8988T (cell line): ENCODE results near the gene GPC3.
"Not testable (repeated sequence)": the region's sequence is repeated elsewhere in the genome, so short reads cannot be mapped to it uniquely, and the experiment has no call there.

Experiments
- DNase-seq: peaks from one replicate; pipeline ENCODE4 v3.0.0; 2011

GPC3 gene

DNA sequence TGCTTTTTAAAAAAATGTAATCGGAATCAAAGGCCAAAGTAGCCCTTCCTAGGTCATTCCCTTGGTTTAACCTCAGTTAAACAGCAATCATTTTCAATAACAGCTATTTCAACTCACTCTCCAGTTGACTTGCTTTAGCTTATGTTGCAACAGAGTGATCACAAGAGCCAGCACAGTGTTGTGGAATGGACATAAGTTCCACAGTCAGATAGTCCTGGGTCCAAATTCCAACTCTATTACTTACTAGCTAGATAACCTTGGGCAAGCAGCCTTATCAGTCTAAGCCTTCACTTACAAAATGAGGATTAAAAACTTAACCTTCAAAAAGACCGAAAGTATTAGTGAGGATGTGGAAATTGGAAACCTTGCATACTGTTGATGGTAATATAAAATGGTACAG, 9.2 kb upstream of the GPC3 start:
- DNase-seq, result no peak

- DNase-seq, result no peak
Observed at GRCh38 chrX:133992882-133993281, 7.5 kb upstream of the GPC3 start.

DNA sequence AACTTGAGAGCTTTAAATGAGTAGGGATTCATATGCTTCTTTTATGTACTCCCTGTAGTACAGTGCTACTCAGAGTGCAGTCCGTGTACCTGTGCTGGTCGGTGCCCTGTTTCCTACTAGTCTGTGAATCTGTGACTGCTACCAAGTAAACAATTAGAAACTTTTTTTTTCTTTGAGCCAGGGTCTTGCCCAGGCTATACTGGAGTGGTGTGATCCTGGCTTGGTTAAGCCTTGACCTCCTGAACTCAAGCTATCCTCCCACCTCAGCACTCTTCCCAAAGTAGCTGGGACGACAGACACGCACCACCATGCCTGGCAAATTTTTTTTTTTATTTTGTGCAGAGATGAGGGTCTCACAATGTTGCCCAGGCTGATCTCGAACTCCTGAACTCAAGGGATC, 6.4 kb upstream of the GPC3 start:
- no peak for DNase-seq

DNA sequence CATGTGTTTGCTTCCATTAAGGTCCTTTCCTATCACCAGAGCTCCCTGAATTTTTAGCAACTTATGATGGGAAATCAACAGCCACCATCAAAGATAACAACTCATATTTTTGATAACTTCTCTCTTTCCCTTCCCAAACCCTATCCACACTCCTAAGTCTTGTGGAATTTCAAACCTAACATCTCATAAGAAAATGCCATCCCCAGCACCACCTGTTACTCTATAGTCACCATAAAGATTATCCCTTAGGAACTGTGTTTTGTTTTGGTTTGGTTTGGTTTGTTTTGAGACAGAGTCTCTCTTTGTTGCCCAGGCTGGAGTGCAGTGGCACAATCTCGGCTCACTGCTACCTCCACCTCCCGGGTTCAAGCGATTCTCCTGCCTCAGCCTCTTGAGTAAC, 5.7 kb upstream of the GPC3 start:
- DNase-seq, result not testable (repeated sequence)

- DNase-seq, result no peak
Observed at GRCh38 chrX:133989993-133990392, 4.6 kb upstream of the GPC3 start.

- no peak for DNase-seq
Observed at GRCh38 chrX:133989490-133989889, 4.1 kb upstream of the GPC3 start.

GRCh38 chrX:133988010-133988409, 2.6 kb upstream of the GPC3 start:
- DNase-seq, result no peak

DNA sequence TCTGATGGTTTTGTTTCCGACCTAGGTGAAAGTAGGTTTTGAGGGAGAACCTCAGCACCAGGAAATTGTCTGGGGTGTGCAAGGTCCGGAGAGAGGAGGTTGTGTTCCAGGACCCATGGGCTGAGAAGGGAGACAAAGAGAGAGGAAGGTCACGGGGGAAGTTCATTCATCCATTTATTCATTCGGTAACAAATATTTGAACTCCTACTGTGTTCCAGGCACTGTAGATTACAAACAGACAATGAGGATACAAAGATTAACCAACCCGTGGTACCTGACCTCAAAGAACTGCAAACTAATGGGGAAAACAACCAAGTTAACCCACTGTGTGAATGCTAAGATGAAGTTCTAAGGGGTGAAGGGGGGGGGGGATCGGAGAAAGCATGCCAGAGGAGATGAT, 1.8 kb upstream of the GPC3 start:
- DNase-seq, result no peak

DNA sequence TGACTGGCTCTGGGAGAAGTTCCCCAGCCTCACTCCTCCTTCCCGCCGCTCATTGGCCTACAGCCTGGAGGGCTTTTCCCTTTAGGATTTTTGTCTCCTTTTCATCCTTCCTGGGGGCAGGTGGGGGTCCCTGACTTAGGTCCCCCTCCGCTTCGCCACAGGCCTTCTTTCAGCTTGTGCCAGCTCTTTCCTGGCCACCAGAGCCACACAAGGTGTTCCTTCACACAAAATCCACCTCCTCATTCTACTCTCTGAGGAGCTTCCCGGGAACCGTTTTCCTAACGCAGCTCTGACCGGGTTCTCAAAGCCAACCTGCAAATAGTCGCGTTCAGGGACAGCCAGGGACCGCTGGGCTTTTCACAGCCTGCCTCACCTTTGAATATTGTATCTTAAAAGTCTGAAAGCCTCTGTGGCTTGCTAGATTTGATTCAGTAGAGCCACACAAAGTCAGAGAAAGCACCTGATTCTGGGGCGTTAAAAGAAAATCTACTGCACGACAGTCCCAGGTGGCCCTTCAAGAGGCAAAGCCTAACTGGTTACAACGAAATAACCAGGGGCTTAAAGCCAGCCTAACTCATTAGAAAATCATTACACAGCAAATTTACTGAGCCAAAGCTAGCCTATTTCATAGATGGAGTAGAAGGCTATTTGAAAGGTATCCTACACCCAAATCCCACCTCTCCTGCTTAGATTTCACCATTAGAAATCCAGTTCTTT, 731 bp upstream of the GPC3 start:
- DNase-seq, result no peak

DNA sequence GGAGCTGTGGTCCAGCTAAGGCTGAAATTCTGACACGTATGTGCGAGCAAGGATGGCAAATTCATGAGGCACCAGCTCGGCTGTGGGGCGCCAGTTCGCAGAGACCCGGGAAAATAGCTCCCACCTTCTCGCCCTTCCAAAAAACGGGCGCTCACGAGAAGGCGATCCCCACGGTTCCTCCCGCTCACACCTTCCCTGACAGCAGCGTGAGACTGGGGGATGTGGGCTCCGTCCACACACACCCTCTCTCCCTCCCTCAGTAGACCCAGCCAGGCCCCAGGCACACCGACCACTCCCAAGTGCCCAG, 584 bp downstream of the GPC3 start:
- no peak for DNase-seq

- DNase-seq, result no peak
Observed at GRCh38 chrX:133983974-133984845, 1.2 kb downstream of the GPC3 start.

DNA sequence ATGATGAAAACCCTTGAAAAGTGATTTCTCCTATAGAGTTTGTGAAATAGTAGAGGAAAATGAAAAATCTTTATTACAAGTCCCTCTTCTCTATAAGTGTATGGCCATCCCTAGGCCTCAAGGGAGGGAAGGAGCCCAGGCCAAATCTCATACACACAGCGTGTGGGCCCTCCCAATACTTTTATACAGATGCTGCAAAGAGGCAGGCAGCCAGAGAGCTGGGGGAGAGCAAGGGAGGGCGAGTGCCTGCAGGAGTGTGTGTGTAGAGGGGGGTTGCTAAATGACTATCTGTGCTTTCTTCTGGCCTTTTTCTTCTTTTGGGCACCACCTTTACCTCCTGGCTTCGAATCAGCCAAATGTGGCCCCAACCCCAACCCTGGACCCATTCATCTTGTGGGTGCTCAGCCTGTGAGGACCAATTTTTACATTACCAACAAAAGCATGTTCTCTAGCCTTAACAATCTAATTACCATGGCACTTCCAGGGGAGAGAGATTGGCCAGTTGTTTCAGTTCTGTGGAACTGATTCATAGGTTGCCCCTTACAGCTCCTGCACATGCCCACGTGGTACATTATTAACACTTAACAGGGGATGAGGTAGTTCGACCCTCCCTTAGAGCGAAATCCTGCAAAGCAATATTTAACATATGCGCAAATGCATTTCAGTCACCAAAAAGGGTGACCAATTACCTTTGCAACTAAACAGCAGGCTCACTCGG, 2.0 kb downstream of the GPC3 start:
- no peak for DNase-seq

- no peak for DNase-seq
Observed at GRCh38 chrX:133981924-133982323, 3.5 kb downstream of the GPC3 start.

GRCh38 chrX:133980832-133981588, 4.4 kb downstream of the GPC3 start:
- DNase-seq, result no peak

DNA sequence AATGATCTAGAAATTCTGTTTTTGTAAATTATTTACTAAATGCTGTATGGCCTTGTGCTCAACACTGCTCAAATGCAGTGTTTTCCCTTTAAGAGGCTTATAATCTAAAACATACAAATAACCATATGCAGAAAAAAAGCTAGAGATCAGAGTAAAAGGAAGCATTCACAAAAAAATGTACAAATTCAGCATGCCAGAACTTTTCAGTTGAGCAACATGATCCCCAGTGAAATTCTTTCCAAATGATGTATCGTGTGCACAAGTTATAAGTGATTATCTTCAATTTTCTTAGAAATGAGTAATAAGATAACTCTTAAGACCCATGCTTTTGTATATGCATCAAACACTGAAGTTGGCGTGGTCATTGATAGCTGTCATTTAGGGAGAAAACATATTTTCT, 5.0 kb downstream of the GPC3 start:
- no peak for DNase-seq

- DNase-seq, result no peak
Observed at GRCh38 chrX:133979641-133980230, 5.7 kb downstream of the GPC3 start.

DNA sequence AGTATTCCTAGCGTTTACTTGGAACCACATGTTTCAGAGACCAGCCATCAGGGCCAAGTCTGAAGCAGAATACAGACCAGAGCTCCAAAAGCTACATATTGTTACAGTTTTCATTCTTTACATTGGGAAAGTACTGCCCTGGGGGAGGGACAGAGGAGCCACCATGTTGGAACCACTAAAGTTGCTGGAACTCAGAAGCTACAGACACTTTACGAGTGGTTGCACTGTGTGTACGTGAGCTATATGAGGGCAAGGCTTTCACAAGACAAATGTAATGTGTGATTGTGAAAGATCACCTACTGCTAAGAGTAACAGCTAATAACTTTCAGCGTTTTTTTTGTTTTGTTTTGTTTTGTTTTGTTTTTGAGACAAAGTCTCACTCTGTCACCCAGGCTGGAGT, 11.7 kb downstream of the GPC3 start:
- DNase-seq, result no peak

- DNase-seq, result no peak
Observed at GRCh38 chrX:133972916-133973315, 12.5 kb downstream of the GPC3 start.

DNA sequence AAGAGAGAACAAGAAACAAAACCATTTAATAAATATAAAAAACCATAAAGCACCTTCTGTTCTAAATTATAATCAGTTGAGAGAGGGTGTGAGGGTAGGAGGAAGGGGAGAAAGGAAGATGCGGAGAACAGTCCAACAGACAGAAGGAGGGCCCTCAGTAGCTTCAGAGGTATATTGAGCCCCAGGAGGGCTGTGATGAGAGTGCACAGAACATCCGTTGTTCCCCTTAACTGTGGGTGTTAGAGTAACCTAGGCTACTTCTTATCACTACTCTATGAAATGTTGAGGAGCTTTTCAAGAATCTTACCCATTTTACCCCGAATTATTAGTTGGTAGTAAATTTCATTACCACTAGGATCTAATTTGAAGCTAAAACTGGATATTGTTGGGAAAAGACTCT, 13.8 kb downstream of the GPC3 start:
- DNase-seq, result no peak

DNA sequence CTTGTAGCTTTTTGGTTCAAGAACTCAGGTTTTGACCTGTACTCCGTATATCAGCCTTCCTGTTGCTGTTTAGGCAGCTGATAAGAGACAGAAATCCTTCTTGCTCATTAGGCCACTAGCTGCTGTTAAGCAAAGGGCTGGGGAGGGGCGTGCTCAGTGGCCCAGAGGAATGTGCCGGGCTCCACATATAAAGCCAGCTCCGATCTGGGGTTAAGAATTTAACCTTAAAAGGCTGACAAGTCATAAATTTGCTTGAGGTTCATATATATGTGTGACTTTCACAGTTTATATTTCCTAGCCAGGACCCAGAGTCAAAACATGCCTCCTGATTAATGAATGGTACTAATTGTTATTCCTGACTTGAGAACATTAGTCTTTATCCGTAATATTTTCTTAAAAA, 15.3 kb downstream of the GPC3 start:
- no peak for DNase-seq

- DNase-seq, result no peak
Observed at GRCh38 chrX:133969191-133969590, 16.2 kb downstream of the GPC3 start.

DNA sequence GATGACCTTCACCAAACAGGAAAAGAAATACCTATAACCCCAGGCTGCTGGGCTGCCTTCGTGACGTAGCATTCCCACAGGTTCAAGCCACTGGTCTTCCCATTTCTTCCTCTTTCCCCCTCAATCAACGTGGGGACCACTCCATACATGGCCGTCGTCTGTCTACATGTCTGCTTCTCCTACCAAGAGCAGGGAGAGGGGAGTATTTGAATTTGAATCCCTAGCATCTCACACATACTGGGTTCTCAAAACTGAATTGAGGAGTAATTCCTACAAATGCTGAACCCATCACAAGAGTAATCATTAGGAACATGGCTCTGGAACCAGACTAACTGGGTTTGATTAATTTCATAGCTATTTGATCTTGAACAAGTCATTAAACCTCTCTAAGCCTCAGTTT, 17.3 kb downstream of the GPC3 start:
- no peak for DNase-seq

GRCh38 chrX:133966199-133966598, 19.2 kb downstream of the GPC3 start:
- no peak for DNase-seq
